Loucy (cell line): ENCODE data around the gene SLC16A8.
"Not testable (repeated sequence)": the region's sequence is repeated elsewhere in the genome, so short reads cannot be mapped to it uniquely, and the experiment has no call there.

Source experiments
- H2AFZ ChIP-seq: fragments of 200-600 bp; sonication (generic); 2 replicates; pipeline ENCODE4 v1.6.0; 2016; ENCODE audit warnings: antibody characterized with exemption, mild to moderate bottlenecking, low read length, moderate library complexity
- H3F3A ChIP-seq: fragments of 200-600 bp; 2 replicates; pipeline ENCODE4 v1.6.0; 2016; ENCODE audit warnings: antibody characterized with exemption, low read depth, mild to moderate bottlenecking
- H3K27me3 ChIP-seq: fragments of 200-600 bp; sonication (generic); 2 replicates; pipeline ENCODE4 v1.6.1; 2014; ENCODE audit warnings: low read length, mild to moderate bottlenecking; ENCODE audit not compliant: insufficient read depth, poor library complexity, severe bottlenecking
- H3K36me3 ChIP-seq: fragments of 200-600 bp; sonication (generic); 2 replicates; pipeline ENCODE4 v1.6.1; 2016; ENCODE audit warnings: low read length; ENCODE audit not compliant: insufficient read depth
- H3K4me1 ChIP-seq: fragments of 200-600 bp; sonication (generic); 2 replicates; pipeline ENCODE4 v1.5.1; 2014; ENCODE audit warnings: low read length, mild to moderate bottlenecking; ENCODE audit not compliant: insufficient read depth, poor library complexity, severe bottlenecking
- H3K4me2 ChIP-seq: fragments of 200-600 bp; sonication (generic); 2 replicates; pipeline ENCODE4 v1.6.0; 2014; ENCODE audit warnings: antibody characterized with exemption, low read length, low read depth, mild to moderate bottlenecking; ENCODE audit not compliant: poor library complexity, severe bottlenecking
- H3K4me3 ChIP-seq: fragments of 200-600 bp; sonication (generic); 2 replicates; pipeline ENCODE4 v1.5.1; 2014; ENCODE audit warnings: low read length, mild to moderate bottlenecking, mixed read lengths; ENCODE audit not compliant: poor library complexity, severe bottlenecking
- H3K79me2 ChIP-seq: fragments of 200-600 bp; sonication (generic); 2 replicates; pipeline ENCODE4 v1.6.1; 2014; ENCODE audit warnings: low read length; ENCODE audit not compliant: insufficient read depth
- H3K9ac ChIP-seq: fragments of 200-600 bp; sonication (generic); 2 replicates; pipeline ENCODE4 v1.6.0; 2014; ENCODE audit warnings: mild to moderate bottlenecking, low read depth, low read length, moderate library complexity; ENCODE audit not compliant: poor library complexity, severe bottlenecking
- H3K9me2 ChIP-seq: fragments of 200-600 bp; sonication (generic); replicated peaks from 2 replicates; pipeline ENCODE4 v1.6.1; 2016; ENCODE audit warnings: low read depth, low read length, mixed read lengths
- H3K9me3 ChIP-seq: fragments of 200-600 bp; sonication (generic); 2 replicates; pipeline ENCODE4 v1.6.1; 2014; ENCODE audit warnings: mild to moderate bottlenecking, antibody characterized with exemption, low read length, low read depth; ENCODE audit not compliant: insufficient read depth
- H4K20me1 ChIP-seq: fragments of 200-600 bp; sonication (generic); 2 replicates; pipeline ENCODE4 v1.6.0; 2014; ENCODE audit warnings: antibody characterized with exemption, low read length, mild to moderate bottlenecking; ENCODE audit not compliant: insufficient read depth, poor library complexity, severe bottlenecking
- CTCF ChIP-seq: fragments of 200-600 bp; sonication (generic); conservative IDR thresholded peaks from 2 replicates; pipeline ENCODE4 v1.5.1; 2014; ENCODE audit warnings: mild to moderate bottlenecking, antibody characterized with exemption, low read length
- EZH2phosphoT487 ChIP-seq: fragments of 200-600 bp; IDR thresholded peaks from 2 replicates; pipeline ENCODE4 v1.6.1; 2018; ENCODE audit warnings: antibody characterized with exemption, mild to moderate bottlenecking, moderate library complexity, borderline replicate concordance

The SLC16A8 gene

GRCh38 chr22:38040953-38041759 is 42.8 kb downstream of the SLC16A8 start:
- Histone ChIP-seq H3K27me3 (no peaks in the 10 kb centered on the region), H3K79me2 (no peaks in the 10 kb centered on the region), H3K36me3 (no peaks in the 10 kb centered on the region), H3K9ac (no peak overlapping the region), H3K9me2 (no peaks in the 10 kb centered on the region), H3K4me2 (peak overlapping the region; percentile 17), H3K4me1 (peaks cover 14% of the 10 kb centered on the region), H3F3A (no peaks in the 10 kb centered on the region), H3K4me3 (no peak overlapping the region), H2AFZ (no peak overlapping the region), H3K9me3 (no peaks in the 10 kb centered on the region), H4K20me1 (no peaks in the 10 kb centered on the region)
- TF ChIP-seq EZH2phosphoT487 (no peak), CTCF (no peak)

- Histone ChIP-seq H3K4me1 (peaks cover 14% of the 10 kb centered on the region), H3K36me3 (no peaks in the 10 kb centered on the region), H3K4me3 (no peak overlapping the region), H3K9ac (no peak overlapping the region), H3K9me3 (no peaks in the 10 kb centered on the region), H4K20me1 (no peaks in the 10 kb centered on the region), H3K79me2 (no peaks in the 10 kb centered on the region), H3F3A (no peaks in the 10 kb centered on the region), H2AFZ (no peak overlapping the region), H3K9me2 (no peaks in the 10 kb centered on the region), H3K4me2 (no peak overlapping the region), H3K27me3 (no peaks in the 10 kb centered on the region)
- TF ChIP-seq EZH2phosphoT487 (no peak), CTCF (no peak)
These were observed 44.8 kb downstream of the SLC16A8 start for GRCh38 chr22:38038890-38039812.

- TF ChIP-seq EZH2phosphoT487 (no peak), CTCF (no peak)
- Histone ChIP-seq H3F3A (no peaks in the 10 kb centered on the region), H2AFZ (no peak overlapping the region), H3K4me2 (no peak overlapping the region), H3K9me2 (no peaks in the 10 kb centered on the region), H4K20me1 (no peaks in the 10 kb centered on the region), H3K36me3 (no peaks in the 10 kb centered on the region), H3K4me1 (peaks cover 14% of the 10 kb centered on the region), H3K79me2 (no peaks in the 10 kb centered on the region), H3K9me3 (no peaks in the 10 kb centered on the region), H3K27me3 (no peaks in the 10 kb centered on the region), H3K4me3 (no peak overlapping the region), H3K9ac (no peak overlapping the region)
These were observed 45.6 kb downstream of the SLC16A8 start for GRCh38 chr22:38038426-38038825.

GRCh38 chr22:38037367-38038150 is 46.4 kb downstream of the SLC16A8 start:
- not testable (repeated sequence) for H3K9me3 ChIP-seq, H3K36me3 ChIP-seq, H3K4me2 ChIP-seq, H3F3A ChIP-seq, H3K9ac ChIP-seq, H2AFZ ChIP-seq, H3K9me2 ChIP-seq, H3K79me2 ChIP-seq, H3K27me3 ChIP-seq, H3K4me3 ChIP-seq, H4K20me1 ChIP-seq
- peaks cover 13% of the 10 kb centered on the region for H3K4me1 ChIP-seq
